CD8-positive, alpha-beta memory T cell (primary cell): ENCODE data around the gene TRPV4. TPM values are rescaled to one million over a fixed set of nuclear protein-coding genes. Genes with fewer than 3 reads are reported as not detected.
"Not testable (repeated sequence)": the region's sequence is repeated elsewhere in the genome, so short reads cannot be mapped to it uniquely, and the experiment has no call there.

ENCODE experiments used
- CTCF ChIA-PET: fragments of 350-600 bp; sonication (Branson Sonifier 250); formaldehyde crosslinking; loops from one replicate; lab custom pipeline; 2021; ENCODE audit warnings: antibody characterized with exemption; lab: Charles Lee
- POLR2A ChIA-PET: fragments of 350-600 bp; sonication (Branson Sonifier 250); formaldehyde crosslinking; loops from one replicate; lab custom pipeline; 2021; ENCODE audit warnings: antibody characterized with exemption; lab: Charles Lee
- DNase-seq, 5 donors: peaks; one replicate each; pipeline versions ENCODE4 v3.0.0 to v3.0.0-alpha.2; 2020 to 2022; ENCODE audit warnings: mixed read lengths in 1 of 5
- H3K27ac ChIP-seq: one replicate; pipeline ENCODE4 v1.7.0; 2013; ENCODE audit warnings: low read depth, mild to moderate bottlenecking, low read length, moderate library complexity
- H3K27me3 ChIP-seq: 2 replicates; pipeline ENCODE4 v1.7.0; 2013; ENCODE audit warnings: low read length, mild to moderate bottlenecking; ENCODE audit not compliant: insufficient read depth, poor library complexity, severe bottlenecking
- H3K36me3 ChIP-seq: 2 replicates; pipeline ENCODE4 v1.7.0; 2013; ENCODE audit warnings: mild to moderate bottlenecking, low read length, moderate library complexity; ENCODE audit not compliant: insufficient read depth
- H3K4me1 ChIP-seq: 2 replicates; pipeline ENCODE4 v1.7.0; 2013; ENCODE audit warnings: mild to moderate bottlenecking, low read length, moderate library complexity; ENCODE audit not compliant: insufficient read depth
- H3K4me3 ChIP-seq: 2 replicates; pipeline ENCODE4 v1.7.0; 2013; ENCODE audit warnings: mild to moderate bottlenecking, low read length
- H3K9me3 ChIP-seq: 2 replicates; pipeline ENCODE4 v1.7.0; 2013; ENCODE audit warnings: mild to moderate bottlenecking, low read length
- H3K27ac Mint-ChIP-seq, 8 donors: one replicate each; pipeline ENCODE4 v1.8.0; 2020 to 2021; ENCODE audit warnings: mixed read lengths in 8 of 8, mild to moderate bottlenecking in 6 of 8, inconsistent platforms in 3 of 8, moderate library complexity in 3 of 8
- H3K27me3 Mint-ChIP-seq, 2 donors: one replicate each; pipeline ENCODE4 v1.8.0; 2020 to 2021; ENCODE audit warnings: mixed read lengths in 2 of 2, mild to moderate bottlenecking in 1 of 2, moderate library complexity in 1 of 2
- H3K36me3 Mint-ChIP-seq, 3 donors: one replicate each; pipeline ENCODE4 v1.8.0; 2020 to 2021; ENCODE audit warnings: mixed read lengths in 3 of 3, inconsistent platforms in 1 of 3, mild to moderate bottlenecking in 1 of 3
- H3K4me1 Mint-ChIP-seq, 3 donors: one replicate each; pipeline ENCODE4 v1.8.0; 2020 to 2021; ENCODE audit warnings: mixed read lengths in 3 of 3, inconsistent platforms in 1 of 3, mild to moderate bottlenecking in 1 of 3
- H3K4me3 Mint-ChIP-seq, 7 donors: one replicate each; pipeline ENCODE4 v1.8.0; 2020 to 2021; ENCODE audit warnings: mixed read lengths in 7 of 7, mild to moderate bottlenecking in 6 of 7, moderate library complexity in 4 of 7, inconsistent platforms in 2 of 7
- H3K9me3 Mint-ChIP-seq, 5 donors: one replicate each; pipeline ENCODE4 v1.8.0; 2020 to 2022; ENCODE audit warnings: mixed read lengths in 5 of 5, mild to moderate bottlenecking in 3 of 5, moderate library complexity in 2 of 5, inconsistent platforms in 1 of 5
- polyA plus RNA-seq: library from polyadenylated mRNA; unstranded; fragments of 300-500 nt; fragmentation: Illumina TruSeq; gene quantifications from one replicate; pipeline ENCODE4 v1.2.3, GENCODE V29; 2021
- total RNA-seq, 2 experiments: library from RNA; stranded (reverse); gene quantifications; one replicate each; pipeline ENCODE4 v1.2.3, GENCODE V29; 2021

The TRPV4 gene
- total and polyA plus RNA-seq, 3 experiments from 2014 or later = not detected

DNA sequence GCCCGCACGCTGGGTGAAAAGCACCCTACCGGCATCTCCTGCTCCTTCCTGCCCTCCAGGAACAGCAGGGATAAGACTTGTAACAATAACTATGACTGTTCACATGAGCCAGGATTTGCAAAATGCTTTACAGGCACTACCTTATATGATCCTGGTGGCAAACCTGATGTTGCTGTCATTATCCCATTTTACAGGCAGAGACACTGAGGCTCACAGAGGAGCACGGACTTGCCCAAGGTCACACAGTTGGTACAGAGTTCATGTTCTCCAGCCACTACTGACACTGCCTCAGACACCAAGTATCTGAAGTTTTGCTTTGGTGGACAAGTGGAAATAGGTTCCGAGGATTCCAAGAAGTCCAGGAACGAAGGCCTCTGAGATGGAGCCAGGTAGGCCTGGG is 24.5 kb upstream of the TRPV4 start:
- Mint-ChIP-seq H3K36me3 (peaks cover 0 to 64% (median 8%) of the 10 kb centered on the region in 3 donors), H3K4me1 (peaks cover 6 to 16% (median 9%) of the 10 kb centered on the region in 3 donors), H3K27me3 (peaks cover 0 to 2% of the 10 kb centered on the region in 2 donors), H3K9me3 (no peaks in the 10 kb centered on the region), H3K4me3 (peak overlapping the region in 1 of 7 donors; percentile 40), H3K27ac (peak overlapping the region in 4 of 8 donors; percentile 29 to 83 (median 56))
- Histone ChIP-seq H3K27me3 (no peaks in the 10 kb centered on the region), H3K4me3 (no peak overlapping the region), H3K4me1 (no peaks in the 10 kb centered on the region), H3K27ac (no peak overlapping the region), H3K36me3 (peaks cover 16% of the 10 kb centered on the region), H3K9me3 (no peaks in the 10 kb centered on the region)
- POLR2A ChIA-PET = no interaction called here
- DNase-seq = no peak
- CTCF ChIA-PET = interaction anchor here (8.0 kb wide), 1 partner anchor 13 kb away, joined by 61 read pairs; no protein-coding TSS in a partner anchor

DNA sequence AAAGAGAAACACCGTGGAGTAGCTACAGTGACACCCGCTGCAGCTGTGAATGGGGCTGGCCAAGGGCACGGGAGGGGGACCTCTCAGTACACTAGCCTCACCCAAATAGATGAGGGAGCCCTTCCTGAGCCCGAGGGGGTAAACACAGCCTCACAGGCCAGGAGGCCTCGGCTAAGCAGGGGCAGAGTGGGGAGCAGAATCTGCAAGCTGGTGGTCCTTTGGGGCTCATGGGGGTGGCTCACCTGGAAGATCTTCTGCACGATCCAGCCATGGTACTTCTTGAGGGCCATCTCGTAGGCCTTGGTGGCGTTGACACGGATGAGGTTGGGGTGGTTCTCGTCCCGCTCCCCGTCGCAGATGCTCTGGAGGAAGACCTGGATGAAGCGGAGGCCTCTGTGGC is 22.2 kb upstream of the TRPV4 start:
- Histone ChIP-seq H3K27ac (no peak overlapping the region), H3K36me3 (peaks cover 13% of the 10 kb centered on the region), H3K4me1 (no peaks in the 10 kb centered on the region), H3K27me3 (no peaks in the 10 kb centered on the region), H3K9me3 (no peaks in the 10 kb centered on the region), H3K4me3 (no peak overlapping the region)
- H3K4me1 Mint-ChIP-seq = peaks cover 6 to 11% (median 8%) of the 10 kb centered on the region in 3 donors
- peaks cover 0 to 66% (median 8%) of the 10 kb centered on the region in 3 donors for H3K36me3 Mint-ChIP-seq
- ChIA-PET POLR2A (no interaction called here), CTCF (interaction anchor here (1.1 to 8.0 kb wide), 3 partner anchors 8 to 44 kb away, joined by 3 to 61 read pairs (median 8); no protein-coding TSS in a partner anchor)
- peak overlapping the region in 1 of 8 donors; percentile 83 for H3K27ac Mint-ChIP-seq
- H3K27me3 Mint-ChIP-seq = peaks cover 0 to 2% of the 10 kb centered on the region in 2 donors
- H3K9me3 Mint-ChIP-seq = no peaks in the 10 kb centered on the region
- H3K4me3 Mint-ChIP-seq = no peak overlapping the region
- DNase-seq = no peak

DNA sequence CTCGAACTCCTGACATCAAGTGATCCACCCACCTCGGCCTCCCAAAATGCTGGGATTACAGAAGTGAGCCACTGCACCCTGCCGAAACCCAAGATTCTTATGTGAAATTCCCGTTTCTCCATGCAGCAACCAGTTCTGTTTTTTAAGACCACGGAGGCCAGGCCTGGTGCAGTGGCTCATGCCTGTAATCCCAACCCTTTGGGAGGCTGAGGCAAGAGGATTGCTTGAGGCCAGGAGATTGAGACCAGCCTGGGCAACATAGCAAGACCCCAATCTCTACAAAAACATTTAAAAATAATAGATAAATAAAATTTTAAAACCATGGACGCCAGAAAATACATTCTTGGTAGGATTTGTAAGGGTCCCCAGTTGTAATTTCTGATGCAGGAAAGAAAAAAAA is 17.3 kb upstream of the TRPV4 start:
- H3K4me3 Mint-ChIP-seq, H3K9me3 Mint-ChIP-seq, H3K27ac Mint-ChIP-seq, H3K9me3 ChIP-seq, H3K4me1 Mint-ChIP-seq, H3K36me3 ChIP-seq, CTCF ChIA-PET, H3K4me3 ChIP-seq, H3K27ac ChIP-seq, H3K4me1 ChIP-seq, H3K27me3 ChIP-seq, DNase-seq, POLR2A ChIA-PET, H3K27me3 Mint-ChIP-seq: not testable (repeated sequence)
- peaks cover 0 to 36% (median 3%) of the 10 kb centered on the region in 3 donors for H3K36me3 Mint-ChIP-seq

DNA sequence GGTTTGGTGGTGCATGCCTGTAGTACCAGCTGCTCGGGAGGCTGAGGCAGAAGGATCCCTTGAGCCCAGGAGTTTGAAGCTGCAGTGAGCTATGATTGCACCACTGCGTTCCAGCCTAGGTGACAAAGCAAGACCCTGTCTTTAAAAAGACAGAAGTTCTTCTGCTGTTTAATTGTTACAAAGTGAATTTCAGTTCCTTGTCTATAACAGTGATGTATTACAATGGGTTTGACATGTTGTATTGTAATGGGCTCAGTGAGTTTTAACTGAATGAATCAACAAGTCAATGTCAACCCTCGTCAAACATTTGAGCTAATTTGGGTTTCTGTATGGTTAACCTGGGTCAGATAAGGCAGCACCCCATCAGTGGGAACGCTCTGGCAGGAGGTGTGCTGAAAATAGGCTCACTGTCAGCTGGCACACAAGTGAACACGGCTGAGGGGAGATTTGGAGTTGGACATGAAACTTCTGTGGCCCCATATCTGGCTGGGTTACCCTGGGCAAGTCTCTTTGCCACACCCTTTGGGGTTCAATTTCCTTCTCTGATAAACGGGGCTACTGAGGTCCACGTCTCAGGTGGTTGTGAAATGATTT is 14.0 kb upstream of the TRPV4 start:
- CTCF ChIA-PET = interaction anchor here (0.7 to 1.0 kb wide), 2 partner anchors 41 to 249 kb away, joined by 3 read pairs; no protein-coding TSS in a partner anchor
- POLR2A ChIA-PET = no interaction called here
- Histone ChIP-seq H3K4me1 (peaks cover 3% of the 10 kb centered on the region), H3K36me3 (no peaks in the 10 kb centered on the region), H3K27me3 (no peaks in the 10 kb centered on the region), H3K9me3 (no peaks in the 10 kb centered on the region), H3K4me3 (no peak overlapping the region), H3K27ac (no peak overlapping the region)
- no peak for DNase-seq
- Mint-ChIP-seq H3K36me3 (peaks cover 0 to 13% (median 1%) of the 10 kb centered on the region in 3 donors), H3K9me3 (no peaks in the 10 kb centered on the region), H3K4me3 (no peak overlapping the region), H3K27ac (peak overlapping the region in 2 of 8 donors; percentile 23 to 91), H3K4me1 (peaks cover 5 to 12% (median 7%) of the 10 kb centered on the region in 3 donors), H3K27me3 (peaks cover 0 to 3% of the 10 kb centered on the region in 2 donors)

DNA sequence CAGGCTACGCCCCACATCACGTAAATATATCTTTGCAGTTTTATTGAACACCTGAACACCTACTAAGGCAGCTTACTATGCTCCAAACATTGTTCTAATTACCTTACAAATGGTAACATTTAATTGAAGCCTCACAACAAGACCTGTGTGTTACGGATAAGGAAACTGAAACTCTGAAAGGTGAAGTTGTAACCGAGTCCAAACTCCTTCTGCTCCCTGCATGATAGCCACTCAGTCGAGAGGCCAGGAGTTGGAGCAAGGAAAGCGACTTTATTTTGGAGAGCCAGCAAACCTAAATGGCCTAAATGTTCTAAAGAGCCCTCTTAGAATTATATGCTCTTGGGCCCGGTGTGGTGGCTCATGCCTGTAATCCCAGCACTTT is 12.6 kb upstream of the TRPV4 start:
- Histone ChIP-seq H3K9me3 (no peaks in the 10 kb centered on the region), H3K4me3 (no peak overlapping the region)
- H3K36me3 Mint-ChIP-seq = peaks cover 0 to 3% (median 1%) of the 10 kb centered on the region in 3 donors

DNA sequence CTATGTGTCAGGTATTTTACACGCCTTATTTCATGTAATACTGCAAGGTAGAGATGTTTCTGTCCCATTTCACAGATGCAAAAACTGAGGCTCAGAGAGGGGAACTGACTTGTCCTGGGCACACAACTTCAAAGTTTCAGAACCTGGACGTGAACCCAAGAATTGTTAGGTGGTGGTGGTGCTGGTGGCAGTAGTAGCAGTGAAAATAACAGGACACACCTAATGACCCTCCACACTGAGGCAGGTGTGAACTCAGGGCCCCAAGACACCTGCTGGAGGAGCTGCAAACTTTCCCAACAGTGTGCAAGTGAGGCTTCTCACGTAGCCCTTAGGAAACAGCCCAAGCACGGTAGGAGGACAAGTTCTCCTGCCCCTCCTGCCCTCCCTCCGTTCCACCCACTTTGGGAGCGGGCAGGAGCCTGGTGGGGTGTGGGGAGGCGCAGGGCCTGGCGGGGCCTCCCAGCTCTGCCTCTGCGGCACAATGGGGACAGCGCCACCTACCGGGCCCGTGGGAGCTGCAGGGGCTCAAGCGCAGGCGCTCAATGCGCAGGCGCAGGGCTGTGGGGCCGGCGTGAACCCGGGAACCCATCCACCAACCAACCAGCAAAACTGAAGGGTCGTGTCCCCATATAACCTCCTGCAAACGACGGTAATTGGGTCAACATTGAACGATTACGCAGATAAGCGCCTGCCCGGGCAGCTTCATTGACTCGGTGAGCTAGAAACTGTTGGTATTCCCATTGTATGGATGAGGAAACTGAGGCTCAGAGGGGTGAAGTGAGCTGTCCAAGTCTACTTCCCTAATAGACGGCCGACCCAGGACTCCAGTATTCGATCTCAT is 12.0 kb upstream of the TRPV4 start:
- ChIA-PET POLR2A (interaction anchor here (0.5 kb wide), 1 partner anchor 37 kb away, joined by 3 read pairs; no protein-coding TSS in a partner anchor), CTCF (interaction anchor here (0.6 to 4.8 kb wide), 33 partner anchors 9 to 412 kb away, joined by 3 to 61 read pairs (median 4); partner anchors contain the start of gene ANKRD13A)
- Mint-ChIP-seq H3K36me3 (peaks cover 0 to 2% (median 1%) of the 10 kb centered on the region in 3 donors), H3K4me3 (peak overlapping the region in 6 of 7 donors; percentile 13 to 58 (median 20)), H3K27me3 (peaks cover 0 to 3% of the 10 kb centered on the region in 2 donors), H3K4me1 (peaks cover 5 to 12% (median 7%) of the 10 kb centered on the region in 3 donors), H3K27ac (peak overlapping the region in 3 of 8 donors; percentile 10 to 60 (median 29)), H3K9me3 (no peaks in the 10 kb centered on the region)
- no peaks in the 10 kb centered on the region for H3K27me3 ChIP-seq
- peak; percentile 77 to 89 (median 86) for DNase-seq
- H3K36me3 ChIP-seq = no peaks in the 10 kb centered on the region
- H3K27ac ChIP-seq = no peak overlapping the region
- peaks cover 3% of the 10 kb centered on the region for H3K4me1 ChIP-seq
- no peaks in the 10 kb centered on the region for H3K9me3 ChIP-seq
- H3K4me3 ChIP-seq = peak overlapping the region; percentile 32

More for the DNA sequence above, 12.6 kb upstream of the TRPV4 start:
- no peaks in the 10 kb centered on the region for H3K36me3 ChIP-seq
- Mint-ChIP-seq H3K27ac (no peak overlapping the region), H3K27me3 (peaks cover 0 to 3% of the 10 kb centered on the region in 2 donors), H3K4me3 (peak overlapping the region in 4 of 7 donors; percentile 5 to 58 (median 24)), H3K9me3 (no peaks in the 10 kb centered on the region), H3K4me1 (peaks cover 5 to 12% (median 7%) of the 10 kb centered on the region in 3 donors)
- CTCF ChIA-PET = interaction anchor here (0.6 to 4.8 kb wide), 29 partner anchors 9 to 413 kb away, joined by 3 to 61 read pairs (median 4); no protein-coding TSS in a partner anchor
- no peak for DNase-seq
- H3K27me3 ChIP-seq = no peaks in the 10 kb centered on the region
- H3K4me1 ChIP-seq = peaks cover 3% of the 10 kb centered on the region
- no peak overlapping the region for H3K27ac ChIP-seq
- POLR2A ChIA-PET = interaction anchor here (0.5 kb wide), 1 partner anchor 37 kb away, joined by 3 read pairs; no protein-coding TSS in a partner anchor

DNA sequence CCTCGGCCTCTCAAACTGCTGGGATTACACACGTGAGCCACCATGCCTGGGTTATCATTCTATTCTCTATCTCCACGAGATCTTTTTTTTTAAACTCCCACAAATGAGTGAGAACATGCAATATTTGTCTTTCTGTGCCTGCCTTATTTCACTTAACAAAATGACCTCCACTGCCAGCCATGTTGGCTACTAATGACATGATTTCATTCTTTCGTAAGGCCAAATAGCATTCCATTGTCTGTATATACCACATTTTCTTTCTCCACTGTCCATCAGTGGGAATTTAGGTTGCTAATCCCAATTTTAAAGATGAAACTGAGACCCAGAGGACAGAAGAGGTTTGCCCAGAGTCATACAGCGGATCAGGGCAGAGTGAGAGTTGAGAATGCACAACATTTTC is 10.9 kb upstream of the TRPV4 start:
- Mint-ChIP-seq H3K27me3 (peaks cover 0 to 4% of the 10 kb centered on the region in 2 donors), H3K9me3 (no peaks in the 10 kb centered on the region), H3K36me3 (no peaks in the 10 kb centered on the region), H3K4me3 (no peak overlapping the region), H3K27ac (no peak overlapping the region), H3K4me1 (peaks cover 5 to 12% (median 7%) of the 10 kb centered on the region in 3 donors)
- no peak for DNase-seq
- H3K4me3 ChIP-seq = no peak overlapping the region
- H3K36me3 ChIP-seq = no peaks in the 10 kb centered on the region
- no peak overlapping the region for H3K27ac ChIP-seq
- POLR2A ChIA-PET = no interaction called here
- CTCF ChIA-PET = interaction anchor here (1.3 to 4.8 kb wide), 5 partner anchors 12 to 246 kb away, joined by 6 to 61 read pairs (median 10); no protein-coding TSS in a partner anchor
- H3K4me1 ChIP-seq = peaks cover 3% of the 10 kb centered on the region
- no peaks in the 10 kb centered on the region for H3K9me3 ChIP-seq
- H3K27me3 ChIP-seq = no peaks in the 10 kb centered on the region
